Dermis blood vessel endothelial cell (primary cell): Measurements from ENCODE around the gene PERCC1. TPM values are rescaled to one million over a fixed set of nuclear protein-coding genes. Genes with fewer than 3 reads are reported as not detected.
"Not testable (repeated sequence)": the region's sequence is repeated elsewhere in the genome, so short reads cannot be mapped to it uniquely, and the experiment has no call there.

Source experiments
- DNase-seq: peaks from one replicate; pipeline ENCODE4 v3.0.0; 2010
- total RNA-seq: library from RNA; depleted of rRNA; stranded (reverse); fragments of >200 nt; gene quantifications from 2 replicates; pipeline ENCODE4 v1.2.3, GENCODE V29; 2014

The PERCC1 gene
- total RNA-seq, 1 donor from 2014 or later = not detected

GRCh38 chr16:1451702-1452392, 21.0 kb downstream of the PERCC1 start:
- no peak for DNase-seq

GRCh38 chr16:1452530-1452929, 21.7 kb downstream of the PERCC1 start:
- no peak for DNase-seq

- no peak for DNase-seq
These were observed 22.4 kb downstream of the PERCC1 start for GRCh38 chr16:1453316-1453715.

- no peak for DNase-seq
These were observed 23.7 kb downstream of the PERCC1 start for GRCh38 chr16:1454561-1454960.

- no peak for DNase-seq
These were observed 24.6 kb downstream of the PERCC1 start for GRCh38 chr16:1455190-1456171.

- no peak for DNase-seq
These were observed 26.1 kb downstream of the PERCC1 start for GRCh38 chr16:1456951-1457350.

GRCh38 chr16:1457489-1458245, 26.8 kb downstream of the PERCC1 start:
- no peak for DNase-seq

- DNase-seq = no peak
These were observed 27.6 kb downstream of the PERCC1 start for GRCh38 chr16:1458336-1458976.

GRCh38 chr16:1458977-1459341, 28.1 kb downstream of the PERCC1 start:
- DNase-seq = no peak

- no peak for DNase-seq
These were observed 29.1 kb downstream of the PERCC1 start for GRCh38 chr16:1459967-1460366.

- no peak for DNase-seq
These were observed 29.8 kb downstream of the PERCC1 start for GRCh38 chr16:1460602-1461138.

- DNase-seq = no peak
These were observed 30.3 kb downstream of the PERCC1 start for GRCh38 chr16:1461146-1461545.

- DNase-seq = no peak
These were observed 33.5 kb downstream of the PERCC1 start for GRCh38 chr16:1464196-1464893.

GRCh38 chr16:1464894-1465566, 34.2 kb downstream of the PERCC1 start:
- DNase-seq = no peak

GRCh38 chr16:1465567-1465915, 34.7 kb downstream of the PERCC1 start:
- no peak for DNase-seq

GRCh38 chr16:1466054-1466453, 35.2 kb downstream of the PERCC1 start:
- DNase-seq = no peak

- DNase-seq = no peak
These were observed 36.2 kb downstream of the PERCC1 start for GRCh38 chr16:1466968-1467521.

GRCh38 chr16:1468426-1468810, 37.5 kb downstream of the PERCC1 start:
- DNase-seq = no peak

- not testable (repeated sequence) for DNase-seq
These were observed 38.3 kb downstream of the PERCC1 start for GRCh38 chr16:1469141-1469540.

- DNase-seq = peak; percentile 34
These were observed 38.9 kb downstream of the PERCC1 start for GRCh38 chr16:1469693-1470201.
